GM23338 (cell line): ENCODE measurements around the gene SHISAL1. TPM values are rescaled to one million over a fixed set of nuclear protein-coding genes. Genes with fewer than 3 reads are reported as not detected.

ENCODE experiments used
- ATAC-seq: fragments of 200-7000 bp; cut with Tn5 transposase; 3 replicates; pipeline ENCODE4 v1.9.1; 2020
- DNase-seq: peaks from one replicate; pipeline ENCODE4 v3.0.0-alpha.2; 2015; ENCODE audit warnings: low spot score
- H2AFZ ChIP-seq: fragments of 200-600 bp; sonication (generic); 2 replicates; pipeline ENCODE4 v1.8.0; 2016; ENCODE audit warnings: antibody characterized with exemption, mild to moderate bottlenecking, moderate library complexity
- H3F3A ChIP-seq: fragments of 200-600 bp; sonication (generic); replicated peaks from 2 replicates; pipeline ENCODE4 v1.8.0; 2017; ENCODE audit warnings: antibody characterized with exemption, mixed run types, low read depth
- H3K27ac ChIP-seq: fragments of 200-600 bp; sonication (generic); 2 replicates; pipeline ENCODE4 v1.6.1; 2016; ENCODE audit warnings: low read depth
- H3K27me3 ChIP-seq: fragments of 200-600 bp; sonication (generic); 2 replicates; pipeline ENCODE4 v1.8.0; 2016; ENCODE audit warnings: mild to moderate bottlenecking, mixed run types, moderate library complexity; ENCODE audit not compliant: insufficient read depth
- H3K36me3 ChIP-seq: fragments of 200-600 bp; sonication (generic); 2 replicates; pipeline ENCODE4 v1.8.0; 2016; ENCODE audit warnings: mild to moderate bottlenecking; ENCODE audit not compliant: insufficient read depth
- H3K4me1 ChIP-seq: fragments of 200-600 bp; sonication (generic); 2 replicates; pipeline ENCODE4 v1.8.0; 2016; ENCODE audit warnings: mild to moderate bottlenecking, moderate library complexity; ENCODE audit not compliant: insufficient read depth
- H3K4me2 ChIP-seq: fragments of 200-600 bp; sonication (generic); 2 replicates; pipeline ENCODE4 v1.7.1; 2017; ENCODE audit warnings: mixed run types
- H3K4me3 ChIP-seq: fragments of 200-600 bp; sonication (generic); 2 replicates; pipeline ENCODE4 v1.6.1; 2016; ENCODE audit warnings: mixed run types
- H3K79me2 ChIP-seq: fragments of 200-600 bp; sonication (generic); replicated peaks from 2 replicates; pipeline ENCODE4 v1.8.0; 2017; ENCODE audit warnings: mild to moderate bottlenecking; ENCODE audit not compliant: insufficient read depth
- H3K9me2 ChIP-seq: fragments of 200-600 bp; sonication (generic); 2 replicates; pipeline ENCODE4 v1.8.0; 2017; ENCODE audit not compliant: insufficient read depth
- H4K20me1 ChIP-seq: fragments of 200-600 bp; sonication (generic); replicated peaks from 2 replicates; pipeline ENCODE4 v1.8.0; 2017; ENCODE audit warnings: mild to moderate bottlenecking; ENCODE audit not compliant: insufficient read depth
- H3K27ac Mint-ChIP-seq: 2 replicates; pipeline ENCODE4 v1.8.0; 2020; ENCODE audit warnings: inconsistent platforms, mild to moderate bottlenecking, moderate library complexity, mixed read lengths
- H3K27me3 Mint-ChIP-seq: 3 replicates; pipeline ENCODE4 v1.8.0; 2022; ENCODE audit warnings: low read depth, mild to moderate bottlenecking, moderate library complexity, mixed read lengths, inconsistent platforms; ENCODE audit not compliant: insufficient read depth, poor library complexity
- H3K36me3 Mint-ChIP-seq: 3 replicates; pipeline ENCODE4 v1.8.0; 2021; ENCODE audit warnings: low read depth, mild to moderate bottlenecking, inconsistent platforms, moderate library complexity, mixed read lengths
- H3K4me1 Mint-ChIP-seq: 3 replicates; pipeline ENCODE4 v1.8.0; 2020; ENCODE audit warnings: mild to moderate bottlenecking, inconsistent platforms, mixed read lengths
- H3K4me3 Mint-ChIP-seq: 3 replicates; pipeline ENCODE4 v1.8.0; 2021; ENCODE audit warnings: moderate library complexity, mild to moderate bottlenecking, inconsistent platforms, mixed read lengths
- H3K9me3 Mint-ChIP-seq: 3 replicates; pipeline ENCODE4 v1.8.0; 2020; ENCODE audit warnings: moderate library complexity, mild to moderate bottlenecking, inconsistent platforms, mixed read lengths
- CREB1 ChIP-seq: fragments of 250-450 bp; sonication (Bioruptor Pico); IDR thresholded peaks from 2 replicates; pipeline ENCODE4 v1.5.0; 2020; ENCODE audit warnings: low read depth, mild to moderate bottlenecking, moderate library complexity
- CTCF ChIP-seq, 2 experiments: fragments of 200-600 bp in 1 of 2; sonication (generic) in 1 of 2; conservative IDR thresholded peaks; 2 replicates each; pipeline versions ENCODE4 v1.5.1 to v1.6.1; 2016 to 2017; ENCODE audit warnings: antibody characterized with exemption in 2 of 2, low read depth in 2 of 2, mild to moderate bottlenecking in 2 of 2, moderate library complexity in 1 of 2
- ETS1 ChIP-seq: IDR thresholded peaks from 2 replicates; pipeline ENCODE4 v1.6.1; 2016; ENCODE audit warnings: antibody characterized with exemption
- EZH2phosphoT487 ChIP-seq: fragments of 200-600 bp; sonication (generic); IDR thresholded peaks from one replicate; pipeline ENCODE4 v1.8.1; 2018; ENCODE audit warnings: antibody characterized with exemption; ENCODE audit not compliant: unreplicated experiment
- JUNB ChIP-seq: IDR thresholded peaks from one replicate; pipeline ENCODE4 v1.6.1; 2016; ENCODE audit warnings: antibody characterized with exemption; ENCODE audit not compliant: unreplicated experiment
- NANOG ChIP-seq: IDR thresholded peaks from 2 replicates; pipeline ENCODE4 v1.6.1; 2016; ENCODE audit warnings: antibody characterized with exemption, borderline replicate concordance
- POLR2AphosphoS5 ChIP-seq: IDR thresholded peaks from 2 replicates; pipeline ENCODE4 v1.6.1; 2016; ENCODE audit warnings: antibody characterized with exemption, low read depth
- STAT1 ChIP-seq: IDR thresholded peaks from one replicate; pipeline ENCODE4 v1.6.1; 2016; ENCODE audit warnings: antibody characterized with exemption; ENCODE audit not compliant: unreplicated experiment
- ZNF331 ChIP-seq: fragments of 250-450 bp; sonication (Bioruptor Pico); IDR thresholded peaks from 2 replicates; pipeline ENCODE4 v1.5.0; 2020; ENCODE audit warnings: low read depth, mild to moderate bottlenecking, moderate library complexity
- ZNF462 ChIP-seq: fragments of 250-450 bp; sonication (Bioruptor Pico); IDR thresholded peaks from 2 replicates; pipeline ENCODE4 v1.5.0; 2020; ENCODE audit warnings: mild to moderate bottlenecking, moderate library complexity
- polyA plus RNA-seq: library from polyadenylated mRNA; unstranded; fragments of >200 nt; fragmentation: Nextera tagmentation; extraction: Ambion mirVana; gene quantifications from 2 replicates; pipeline ENCODE4 v1.2.1, GENCODE V29; 2016
- total RNA-seq: library from RNA; depleted of rRNA; stranded (reverse); fragments of >200 nt; shearing (Covaris generic); gene quantifications from 2 replicates; pipeline ENCODE4 v1.2.3, GENCODE V29; 2014

SHISAL1 gene
- total and polyA plus RNA-seq, 2 experiments from 2014 or later, result 0.71 to 3.4 TPM

GRCh38 chr22:44345872-44346271 lies 33.1 kb upstream of the SHISAL1 start:
- no peak for DNase-seq
- H3K79me2 ChIP-seq, result no peaks in the 10 kb centered on the region
- H3K36me3 Mint-ChIP-seq, result no peaks in the 10 kb centered on the region; the same call in 2 of the 3 replicates
- H3K4me2 ChIP-seq, result no peak overlapping the region
- H4K20me1 ChIP-seq, result no peaks in the 10 kb centered on the region
- H3K27me3 Mint-ChIP-seq, result peaks cover 6% of the 10 kb centered on the region
- peaks cover 11% of the 10 kb centered on the region for H3K4me1 Mint-ChIP-seq
- H3K27ac Mint-ChIP-seq, result no peak overlapping the region
- H3K4me3 Mint-ChIP-seq, result no peak overlapping the region
- H2AFZ ChIP-seq, result no peak overlapping the region
- H3K36me3 ChIP-seq, result no peaks in the 10 kb centered on the region
- no peaks in the 10 kb centered on the region for H3K9me3 Mint-ChIP-seq
- H3K27me3 ChIP-seq, result no peaks in the 10 kb centered on the region
- H3K4me3 ChIP-seq, result no peak overlapping the region
- H3F3A ChIP-seq, result no peaks in the 10 kb centered on the region
- no peak for TF ChIP-seq ETS1
- no peak for TF ChIP-seq POLR2AphosphoS5
- TF ChIP-seq EZH2phosphoT487, result no peak
- no peak for TF ChIP-seq ZNF331 (CRISPR knock-in tag)
- TF ChIP-seq JUNB, result no peak
- TF ChIP-seq NANOG, result no peak
- no peak for TF ChIP-seq CTCF (conservative IDR thresholded peaks at IDR 0.05; ENCODE audit: low read depth in 2 of 2)
- TF ChIP-seq ZNF462 (CRISPR knock-in tag), result no peak
- no peak for TF ChIP-seq CREB1 (CRISPR knock-in tag)
- TF ChIP-seq STAT1, result no peak
- no peaks in the 10 kb centered on the region for H3K4me1 ChIP-seq
- H3K27ac ChIP-seq, result no peak overlapping the region
- no peaks in the 10 kb centered on the region for H3K9me2 ChIP-seq
- no peak for ATAC-seq
